HG03064 (cell line): ENCODE measurements around the gene ULBP1.
"Not testable (repeated sequence)": the region's sequence is repeated elsewhere in the genome, so short reads cannot be mapped to it uniquely, and the experiment has no call there.

Experiments used
- ATAC-seq: cut with Tn5 transposase; IDR thresholded peaks from one replicate; pipeline ENCODE4 v1.9.1; 2021; ENCODE audit warnings: low read depth; ENCODE audit not compliant: unreplicated experiment

Gene ULBP1

DNA sequence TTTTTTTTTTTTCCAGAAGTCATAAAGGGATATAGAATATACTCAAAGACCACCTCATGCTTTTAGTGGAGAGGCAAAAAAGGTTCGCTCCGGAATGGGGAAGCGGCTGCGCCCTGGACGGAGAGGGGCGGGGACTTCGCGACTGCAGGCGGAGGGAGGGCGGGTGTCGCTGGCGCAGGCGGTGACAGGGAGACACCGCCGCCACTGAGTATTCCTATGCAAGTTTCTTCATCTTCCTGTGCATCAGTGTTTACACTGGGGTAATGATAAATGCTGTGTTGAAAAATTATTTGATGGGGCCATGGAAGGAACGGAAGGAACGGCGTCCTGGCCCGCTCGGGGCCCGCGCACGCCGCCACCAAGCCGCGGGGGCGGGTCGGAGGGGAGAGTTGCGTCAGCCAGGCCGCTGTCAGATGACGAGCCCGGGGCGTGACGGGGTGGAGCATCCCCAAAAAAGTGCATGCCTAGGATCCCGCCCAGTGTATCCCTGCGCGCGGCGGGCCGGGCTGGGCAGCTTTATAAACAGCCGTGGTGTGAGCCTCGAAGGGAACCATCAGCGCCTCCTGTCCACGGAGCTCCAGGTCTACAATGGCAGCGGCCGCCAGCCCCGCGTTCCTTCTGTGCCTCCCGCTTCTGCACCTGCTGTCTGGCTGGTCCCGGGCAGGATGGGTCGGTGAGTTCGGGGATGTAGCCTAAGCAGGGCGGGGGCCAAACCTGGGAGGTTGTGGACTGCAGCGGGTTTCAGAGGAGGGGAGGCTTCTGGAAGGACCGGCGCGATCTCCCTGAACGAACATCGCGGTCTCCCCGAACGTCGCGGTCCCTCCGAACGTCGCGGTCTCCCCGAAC lies at the start of gene ULBP1:
TSS of gene ULBP1 (plus strand) at position 482 of the 846 bp plus-strand sequence. CDS start at position 589, 107 bp downstream.
- no peak for ATAC-seq

- ATAC-seq: no peak
Measured at GRCh38 chr6:149915970-149916865, 47.5 kb upstream of the ULBP1 start.

DNA sequence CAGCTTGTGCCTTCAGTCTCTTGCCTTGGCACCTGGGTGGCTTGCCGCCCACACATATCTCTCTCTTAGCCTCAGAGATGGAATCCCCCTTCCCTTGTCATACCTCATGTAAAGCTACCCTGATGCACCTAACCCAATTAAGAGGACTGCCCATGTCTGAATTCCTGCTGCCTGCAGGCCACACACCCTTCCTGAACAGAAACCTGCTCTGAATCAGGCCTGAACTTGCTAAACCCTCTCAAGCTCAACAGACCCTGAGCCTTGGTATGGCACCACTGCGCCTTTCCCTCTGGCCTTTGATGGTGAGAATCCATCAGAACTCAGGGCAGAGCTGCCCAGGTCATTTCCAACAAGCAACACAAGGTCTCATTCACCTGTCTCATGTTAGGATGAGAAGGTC lies 46.1 kb upstream of the ULBP1 start:
- ATAC-seq: no peak

DNA sequence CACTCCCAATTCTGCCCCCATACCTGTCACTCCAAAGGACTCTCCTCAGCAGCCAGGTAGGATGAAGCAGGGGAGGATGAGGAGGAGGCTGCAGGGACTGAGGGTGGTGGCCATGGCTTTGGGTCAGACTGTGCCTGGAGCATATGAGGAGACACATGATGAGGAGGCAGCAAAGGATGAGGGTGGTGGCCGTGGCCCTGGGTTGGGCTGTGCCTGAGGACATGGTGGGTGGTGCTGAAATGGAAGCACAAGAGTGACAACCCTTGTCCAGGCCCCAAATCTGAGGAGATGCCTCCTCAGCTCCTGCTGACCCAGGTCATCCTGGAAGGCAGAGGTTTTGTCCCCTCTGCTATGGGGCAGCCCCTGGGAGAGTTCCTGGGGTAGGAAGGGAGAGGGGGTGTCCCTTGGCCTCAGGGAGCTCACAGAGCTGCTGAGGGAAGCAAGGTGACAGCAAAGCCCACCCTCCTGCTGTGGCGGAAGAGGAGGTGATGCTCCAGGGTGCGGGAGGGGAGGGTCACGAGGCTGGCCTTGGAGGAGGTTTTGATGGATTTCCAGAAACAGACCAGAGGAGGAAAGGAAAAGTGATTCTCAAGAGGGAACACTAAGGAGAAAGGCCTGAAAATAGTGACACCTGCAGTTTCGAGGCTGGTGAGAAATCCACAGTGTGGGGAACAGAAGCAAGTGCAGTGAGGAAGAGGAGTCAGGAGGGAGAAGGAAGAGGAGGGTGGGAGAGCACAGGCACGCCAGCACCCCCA lies 45.4 kb upstream of the ULBP1 start:
- ATAC-seq: no peak

DNA sequence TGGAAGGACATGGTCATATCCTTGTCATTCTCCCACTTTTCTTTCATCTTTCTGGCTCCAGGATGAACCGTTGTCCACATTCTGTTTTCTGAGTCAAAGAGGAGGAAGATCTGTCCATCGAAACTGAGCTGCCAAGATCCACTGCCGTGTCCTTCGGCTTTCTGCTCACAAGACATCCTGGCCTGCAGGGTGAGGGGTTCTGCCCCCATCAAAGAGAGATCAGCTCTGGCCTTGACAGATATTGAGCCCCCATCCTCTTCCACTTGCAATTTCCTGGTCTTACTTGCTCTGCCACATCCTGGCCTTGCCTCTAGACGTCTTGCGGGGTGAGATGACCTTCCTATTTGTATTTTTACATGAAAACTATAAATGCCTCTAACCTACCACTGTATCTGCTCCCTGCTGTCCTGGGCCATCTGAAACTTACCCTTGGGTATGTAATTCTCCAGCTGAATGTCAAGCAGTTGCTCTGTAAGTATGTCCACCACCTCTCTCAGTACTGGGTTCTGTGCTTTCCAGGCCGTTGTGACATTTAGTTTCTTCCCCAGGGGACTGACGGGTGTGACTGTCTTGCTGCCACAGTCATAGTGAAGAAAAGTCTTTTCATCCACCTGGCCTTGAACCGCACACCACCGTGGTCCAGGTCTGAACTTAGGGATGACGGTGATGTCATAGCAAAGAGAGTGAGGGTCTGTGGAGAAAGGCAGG lies 44.5 kb upstream of the ULBP1 start:
- not testable (repeated sequence) for ATAC-seq

- ATAC-seq: no peak
Measured at GRCh38 chr6:149919834-149920225, 43.9 kb upstream of the ULBP1 start.

- no peak for ATAC-seq
Measured at GRCh38 chr6:149921361-149921760, 42.4 kb upstream of the ULBP1 start.

DNA sequence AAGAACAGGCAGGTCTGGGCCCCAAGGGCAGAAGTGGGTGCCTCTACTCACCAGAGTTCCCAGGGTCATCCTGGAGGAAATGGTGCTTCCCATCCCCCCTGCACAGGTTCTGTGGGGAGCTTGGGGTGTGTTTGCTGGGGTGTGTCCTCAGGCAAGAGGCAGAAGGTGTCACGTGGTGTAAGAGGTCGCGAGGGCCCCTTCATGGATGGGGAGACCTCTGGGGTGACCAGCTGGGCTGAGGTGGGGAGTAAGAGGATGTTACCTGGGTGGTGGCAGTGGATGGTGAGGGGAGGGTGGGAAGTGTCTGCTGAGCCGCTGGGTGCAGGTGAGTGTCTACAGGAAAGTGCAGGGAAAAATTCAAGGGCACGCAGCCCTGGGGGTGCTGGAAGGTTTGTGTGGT lies 41.7 kb upstream of the ULBP1 start:
- ATAC-seq: not testable (repeated sequence)

GRCh38 chr6:149922642-149923326 lies 41.0 kb upstream of the ULBP1 start, which contains the start of gene RAET1G:
Gene RAET1G, minus strand, starts transcription at chr6:149923121. Its CDS starts 111 bp downstream, at chr6:149923010.
- ATAC-seq: no peak

DNA sequence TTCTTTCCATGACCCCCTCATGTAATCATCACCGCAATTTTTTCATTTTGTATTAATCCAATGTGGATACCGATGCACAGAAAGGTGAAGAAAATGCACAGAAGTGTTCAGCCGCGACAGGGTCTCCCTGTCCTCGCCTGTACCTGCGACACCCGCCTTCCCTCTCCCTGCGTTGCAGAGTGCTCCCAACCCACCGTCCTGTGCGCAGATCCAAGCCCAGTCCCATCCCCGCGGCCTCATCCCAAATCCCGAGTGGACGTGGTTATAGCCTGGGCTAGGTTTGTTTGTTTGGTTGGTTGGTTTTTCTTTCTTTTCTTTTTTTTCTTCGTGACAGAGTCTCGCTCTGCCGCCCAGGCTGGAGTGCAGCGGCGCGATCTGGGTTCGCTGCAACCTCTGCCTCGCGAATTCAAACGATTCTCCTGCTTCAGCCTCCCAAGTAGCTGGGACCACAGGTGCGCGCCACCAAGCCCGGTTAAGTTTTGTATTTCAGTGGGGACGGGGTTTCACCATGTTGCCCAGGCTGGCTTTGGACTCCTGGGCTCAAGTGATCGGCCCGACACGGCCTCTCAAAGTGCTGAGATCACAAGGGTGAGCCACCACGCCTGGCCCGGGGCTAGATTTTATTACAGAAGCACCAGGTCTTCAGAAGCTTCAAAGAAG lies 40.3 kb upstream of the ULBP1 start:
- no peak for ATAC-seq

DNA sequence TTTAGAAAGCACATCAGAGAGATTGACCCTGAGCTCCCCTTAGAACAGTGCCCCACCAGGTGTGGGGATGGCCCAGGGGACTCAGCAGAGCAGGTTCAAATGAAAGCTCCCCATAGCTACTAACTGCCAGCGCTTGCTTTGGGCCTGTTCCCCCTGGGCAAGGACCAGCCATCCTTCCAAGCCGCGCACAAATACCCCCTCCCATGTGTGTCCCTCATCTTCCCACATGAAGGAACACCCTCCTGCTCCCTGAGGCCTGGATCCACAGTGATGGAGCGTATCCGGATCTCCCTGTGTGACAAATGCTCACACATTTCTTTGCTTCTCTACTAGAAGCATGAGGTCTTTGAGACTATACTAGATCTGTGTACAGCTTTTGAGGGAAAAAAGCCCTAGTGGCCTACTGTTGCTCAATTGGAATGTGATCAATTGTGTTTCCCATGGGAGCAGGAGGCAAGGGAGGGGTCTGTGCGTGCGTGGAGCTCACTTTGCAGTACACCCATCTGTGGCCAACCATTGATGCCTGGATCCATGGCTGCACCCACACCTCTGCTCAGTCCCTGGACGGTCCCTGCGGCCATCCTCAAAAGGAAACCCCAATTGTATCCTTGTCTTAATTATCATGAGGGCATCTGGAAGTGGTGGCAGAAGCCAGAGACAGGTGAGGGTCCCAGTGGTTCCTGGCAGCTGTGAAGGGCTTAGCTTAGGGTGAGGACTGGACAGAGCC lies 39.4 kb upstream of the ULBP1 start:
- ATAC-seq: no peak

DNA sequence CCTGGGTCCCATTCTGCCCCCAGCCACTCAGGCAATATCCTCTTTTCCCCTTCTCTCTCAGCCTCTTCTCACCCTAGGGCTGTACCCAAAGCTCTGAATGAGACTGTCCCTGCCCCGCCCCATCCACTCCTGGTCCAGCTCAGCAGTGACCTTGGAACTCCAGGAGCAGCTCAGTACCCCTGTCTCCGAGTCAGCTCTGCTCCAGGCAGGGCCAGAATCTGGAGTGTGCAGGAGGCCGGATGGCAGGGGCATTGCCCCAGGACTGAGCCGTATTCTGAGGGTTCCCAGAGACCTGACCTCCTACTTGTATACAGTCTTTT lies 38.9 kb upstream of the ULBP1 start:
- ATAC-seq: no peak

GRCh38 chr6:149925253-149925973 lies 38.3 kb upstream of the ULBP1 start:
- no peak for ATAC-seq

- ATAC-seq: no peak
Measured at GRCh38 chr6:149925974-149926777, 37.6 kb upstream of the ULBP1 start.

- ATAC-seq: not testable (repeated sequence)
Measured at GRCh38 chr6:149927025-149927424, 36.7 kb upstream of the ULBP1 start.

DNA sequence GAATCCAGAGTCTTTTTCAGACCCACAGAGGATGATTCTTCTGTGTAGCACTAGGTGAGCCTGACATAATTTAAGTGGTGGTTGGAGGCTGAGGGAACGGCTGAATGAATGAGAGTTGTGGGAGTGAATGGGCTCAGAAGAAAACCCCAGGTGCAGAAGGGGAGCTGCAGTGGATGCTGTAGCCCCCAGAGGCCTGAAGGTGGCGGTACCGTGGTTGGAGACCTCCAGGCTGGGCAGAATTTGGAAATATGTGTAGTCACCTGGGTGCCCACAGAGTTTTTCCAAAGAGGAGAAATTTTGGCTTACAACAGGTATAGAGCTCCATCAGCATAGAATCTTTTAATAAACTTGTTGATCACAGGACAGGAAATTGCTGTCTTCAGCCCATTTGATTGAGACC lies 34.3 kb upstream of the ULBP1 start:
- no peak for ATAC-seq

DNA sequence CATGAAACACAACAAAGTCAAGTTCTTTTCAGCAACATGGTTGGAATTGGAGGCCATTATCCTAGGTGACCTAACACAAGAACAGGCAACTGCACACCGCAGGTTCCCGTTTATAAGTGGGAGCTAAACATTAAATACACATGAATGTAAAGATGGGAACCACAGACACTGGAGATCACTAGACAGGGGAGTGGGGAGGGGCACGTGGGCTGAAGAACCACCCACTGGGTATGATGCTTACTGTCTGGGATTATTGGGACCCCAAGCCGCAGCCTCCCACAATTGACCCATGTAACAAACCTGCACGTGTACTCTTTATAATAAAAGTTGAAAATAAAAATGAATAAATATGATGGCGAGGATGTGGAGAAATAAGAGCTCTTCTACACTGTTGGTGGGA lies 32.2 kb upstream of the ULBP1 start:
- ATAC-seq: no peak
